Measurements from ENCODE around the gene MICAL2. TPM values are rescaled to one million over a fixed set of nuclear protein-coding genes. Genes with fewer than 3 reads are reported as not detected.

Gene MICAL2
- total and polyA plus RNA-seq, 10 of the 15 experiments (the other 5 are each of a cell fraction or from before 2014, with no cell fraction given), result 0.90 to 5.6 (median 2.4) TPM

DNA sequence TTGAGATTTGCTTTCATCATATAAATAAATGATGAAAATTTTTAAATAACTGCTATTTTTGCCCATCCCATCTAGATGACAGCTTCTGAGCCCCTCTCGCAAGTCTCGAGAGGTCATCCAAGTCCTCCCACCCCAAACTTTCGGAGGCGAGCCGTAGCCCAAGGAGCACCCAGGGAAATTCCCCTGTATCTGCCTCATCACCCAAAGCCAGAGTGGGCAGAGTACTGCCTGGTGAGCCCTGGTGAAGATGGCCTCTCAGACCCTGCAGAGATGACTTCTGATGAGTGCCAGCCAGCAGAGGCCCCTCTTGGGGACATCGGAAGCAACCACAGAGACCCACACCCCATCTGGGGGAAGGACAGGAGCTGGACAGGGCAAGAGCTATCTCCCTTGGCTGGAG, 183.1 kb downstream of the MICAL2 start:
- DNase-seq (ENCODE audit: low read depth, low spot score) (no peak), FAIRE-seq (no peak), ATAC-seq (no peak)
- SMC1A ChIA-PET (ENCODE audit: uncharacterized antibody, unreplicated experiment), result interaction anchor here (0.6 to 1.1 kb wide), 2 partner anchors 37 to 595 kb away, joined by 3 to 4 read pairs; no protein-coding TSS in a partner anchor
- TF ChIP-seq YBX1 (IDR thresholded peaks at IDR 0.05), result no peak
- no peak for TF ChIP-seq RBBP5 (conservative IDR thresholded peaks at IDR 0.05)
- no peak for TF ChIP-seq POU2F2 (IDR thresholded peaks at IDR 0.05; ENCODE audit: borderline replicate concordance, low read depth, low read length)
- no peak for TF ChIP-seq E2F4 (IDR thresholded peaks at IDR 0.05; ENCODE audit: low read depth, low read length)
- TF ChIP-seq STAT1 (conservative IDR thresholded peaks at IDR 0.05), result no peak
- no peaks in the 10 kb centered on the region; a peak in 1 of 4 replicates for H3K27me3 ChIP-seq (replicated peaks in 1 of 2; ENCODE audit: control insufficient read depth in 2 of 2, insufficient read depth in 2 of 2, low read length in 1 of 2)
- no peak overlapping the region for H2AFZ ChIP-seq (ENCODE audit: control insufficient read depth, low read depth, low read length)
- H3K4me2 ChIP-seq (ENCODE audit: control insufficient read depth, insufficient read depth), result no peak overlapping the region
- WGBS (ENCODE audit: insufficient coverage, insufficient replicate concordance, low lambda C conversion rate, missing lambda C conversion rate), result 35% methylated on average over 6 of the region's 6 CpGs
- H3K9ac ChIP-seq (ENCODE audit: control insufficient read depth, insufficient read depth, low read length), result no peak overlapping the region
- CTCF ChIA-PET, result no interaction called here
- H4K20me1 ChIP-seq (ENCODE audit: control insufficient read depth, insufficient read depth), result no peaks in the 10 kb centered on the region
- POLR2A ChIA-PET, result no interaction called here
- no peak overlapping the region for H3K27ac ChIP-seq (ENCODE audit: control insufficient read depth, insufficient read depth)
- H3K9me3 ChIP-seq (replicated peaks; ENCODE audit: control insufficient read depth, insufficient read depth, low read length), result no peaks in the 10 kb centered on the region; the same call in 2 of the 3 replicates
- H3K79me2 ChIP-seq (ENCODE audit: control insufficient read depth, insufficient read depth, low read length), result no peaks in the 10 kb centered on the region
- RAD21 ChIA-PET (ENCODE audit: unreplicated experiment), result interaction anchor here (1.1 kb wide), 1 partner anchor 12 kb away, joined by 3 read pairs; no protein-coding TSS in a partner anchor
- no peak overlapping the region for H3K4me3 ChIP-seq
- H3K4me1 ChIP-seq (ENCODE audit: control insufficient read depth, insufficient read depth, low read length), result no peaks in the 10 kb centered on the region
- H3K36me3 ChIP-seq (ENCODE audit: control insufficient read depth in 2 of 2, insufficient read depth in 2 of 2, low read length in 1 of 2), result no peaks in the 10 kb centered on the region
- intact Hi-C loops (cut with micrococcal nuclease; ENCODE audit: unreplicated experiment) (no loop called here), in situ Hi-C loops (cut with MboI) (loop anchor here (25.0 kb wide), 1 partner anchor 506 kb away; no protein-coding TSS in a partner anchor)
- no TSS peak for BruUV-seq (replicated peaks)

- ATAC-seq (no peak), DNase-seq (ENCODE audit: low read depth, low spot score) (no peak), FAIRE-seq (no peak)
- ChIA-PET RAD21 (ENCODE audit: unreplicated experiment) (no interaction called here), SMC1A (ENCODE audit: uncharacterized antibody, unreplicated experiment) (no interaction called here), POLR2A (no interaction called here), CTCF (no interaction called here)
- Histone ChIP-seq H3K9ac (ENCODE audit: control insufficient read depth, insufficient read depth, low read length) (no peak overlapping the region), H3K4me2 (ENCODE audit: control insufficient read depth, insufficient read depth) (no peak overlapping the region), H3K9me3 (replicated peaks; ENCODE audit: control insufficient read depth, insufficient read depth, low read length) (no peaks in the 10 kb centered on the region; the same call in 2 of the 3 replicates), H3K79me2 (ENCODE audit: control insufficient read depth, insufficient read depth, low read length) (no peaks in the 10 kb centered on the region), H3K4me3 (no peak overlapping the region), H3K36me3 (ENCODE audit: control insufficient read depth in 2 of 2, insufficient read depth in 2 of 2, low read length in 1 of 2) (no peaks in the 10 kb centered on the region), H3K27ac (ENCODE audit: control insufficient read depth, insufficient read depth) (no peak overlapping the region), H3K4me1 (ENCODE audit: control insufficient read depth, insufficient read depth, low read length) (no peaks in the 10 kb centered on the region), H3K27me3 (replicated peaks in 1 of 2; ENCODE audit: control insufficient read depth in 2 of 2, insufficient read depth in 2 of 2, low read length in 1 of 2) (no peaks in the 10 kb centered on the region; a peak in 1 of 4 replicates), H4K20me1 (ENCODE audit: control insufficient read depth, insufficient read depth) (no peaks in the 10 kb centered on the region), H2AFZ (ENCODE audit: control insufficient read depth, low read depth, low read length) (no peak overlapping the region)
- BruUV-seq (replicated peaks), result no TSS peak
- intact Hi-C loops (cut with micrococcal nuclease; ENCODE audit: unreplicated experiment), result no loop called here
- in situ Hi-C loops (cut with MboI), result loop anchor here (25.0 kb wide), 1 partner anchor 507 kb away; no protein-coding TSS in a partner anchor
- 33% methylated on average over 4 of the region's 5 CpGs for WGBS (ENCODE audit: insufficient coverage, insufficient replicate concordance, low lambda C conversion rate, missing lambda C conversion rate)
- TF ChIP-seq RCOR1 (conservative IDR thresholded peaks at IDR 0.05; ENCODE audit: low read depth, low read length), result no peak
- TF ChIP-seq CBX3 (IDR thresholded peaks at IDR 0.05; ENCODE audit: borderline replicate concordance, low read depth), result no peak
- TF ChIP-seq CUX1 (IDR thresholded peaks at IDR 0.05; ENCODE audit: insufficient replicate concordance, low read depth, low read length), result no peak
- no peak for TF ChIP-seq ZNF622 (IDR thresholded peaks at IDR 0.05)
These were observed 184.2 kb downstream of the MICAL2 start for GRCh38 chr11:12294613-12295012.
